Fibroblast of gingiva (primary cell): Measurements from ENCODE around the gene FGD5.
A peak's percentile ranks its signal among the peaks of the same experiment; 100 is the strongest.

Experiments
- DNase-seq: peaks from one replicate; pipeline ENCODE4 v3.0.0-alpha.2; 2011; ENCODE audit warnings: low read depth

Gene FGD5, protein sequence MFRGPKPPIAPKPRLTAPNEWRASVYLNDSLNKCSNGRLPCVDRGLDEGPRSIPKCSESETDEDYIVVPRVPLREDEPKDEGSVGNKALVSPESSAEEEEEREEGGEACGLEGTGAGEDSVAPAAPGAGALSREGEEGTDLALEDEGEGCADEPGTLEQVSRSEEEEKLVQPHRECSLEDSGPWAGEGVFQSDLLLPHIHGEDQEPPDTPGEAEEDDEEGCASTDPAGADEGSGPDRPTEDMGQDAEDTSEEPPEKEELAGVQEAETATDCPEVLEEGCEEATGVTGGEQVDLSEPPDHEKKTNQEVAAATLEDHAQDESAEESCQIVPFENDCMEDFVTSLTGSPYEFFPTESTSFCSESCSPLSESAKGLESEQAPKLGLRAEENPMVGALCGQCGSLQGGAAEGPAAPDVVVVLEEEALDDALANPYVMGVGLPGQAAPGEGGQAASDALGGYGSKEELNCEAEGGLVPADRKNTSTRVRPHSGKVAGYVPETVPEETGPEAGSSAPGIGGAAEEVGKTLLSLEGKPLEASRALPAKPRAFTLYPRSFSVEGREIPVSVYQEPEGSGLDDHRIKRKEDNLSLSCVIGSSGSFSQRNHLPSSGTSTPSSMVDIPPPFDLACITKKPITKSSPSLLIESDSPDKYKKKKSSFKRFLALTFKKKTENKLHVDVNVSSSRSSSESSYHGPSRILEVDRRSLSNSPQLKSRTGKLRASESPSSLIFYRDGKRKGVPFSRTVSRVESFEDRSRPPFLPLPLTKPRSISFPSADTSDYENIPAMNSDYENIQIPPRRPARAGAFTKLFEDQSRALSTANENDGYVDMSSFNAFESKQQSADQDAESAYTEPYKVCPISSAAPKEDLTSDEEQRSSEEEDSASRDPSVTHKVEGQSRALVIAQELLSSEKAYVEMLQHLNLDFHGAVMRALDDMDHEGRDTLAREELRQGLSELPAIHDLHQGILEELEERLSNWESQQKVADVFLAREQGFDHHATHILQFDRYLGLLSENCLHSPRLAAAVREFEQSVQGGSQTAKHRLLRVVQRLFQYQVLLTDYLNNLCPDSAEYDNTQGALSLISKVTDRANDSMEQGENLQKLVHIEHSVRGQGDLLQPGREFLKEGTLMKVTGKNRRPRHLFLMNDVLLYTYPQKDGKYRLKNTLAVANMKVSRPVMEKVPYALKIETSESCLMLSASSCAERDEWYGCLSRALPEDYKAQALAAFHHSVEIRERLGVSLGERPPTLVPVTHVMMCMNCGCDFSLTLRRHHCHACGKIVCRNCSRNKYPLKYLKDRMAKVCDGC (N-terminal part only)

DNA sequence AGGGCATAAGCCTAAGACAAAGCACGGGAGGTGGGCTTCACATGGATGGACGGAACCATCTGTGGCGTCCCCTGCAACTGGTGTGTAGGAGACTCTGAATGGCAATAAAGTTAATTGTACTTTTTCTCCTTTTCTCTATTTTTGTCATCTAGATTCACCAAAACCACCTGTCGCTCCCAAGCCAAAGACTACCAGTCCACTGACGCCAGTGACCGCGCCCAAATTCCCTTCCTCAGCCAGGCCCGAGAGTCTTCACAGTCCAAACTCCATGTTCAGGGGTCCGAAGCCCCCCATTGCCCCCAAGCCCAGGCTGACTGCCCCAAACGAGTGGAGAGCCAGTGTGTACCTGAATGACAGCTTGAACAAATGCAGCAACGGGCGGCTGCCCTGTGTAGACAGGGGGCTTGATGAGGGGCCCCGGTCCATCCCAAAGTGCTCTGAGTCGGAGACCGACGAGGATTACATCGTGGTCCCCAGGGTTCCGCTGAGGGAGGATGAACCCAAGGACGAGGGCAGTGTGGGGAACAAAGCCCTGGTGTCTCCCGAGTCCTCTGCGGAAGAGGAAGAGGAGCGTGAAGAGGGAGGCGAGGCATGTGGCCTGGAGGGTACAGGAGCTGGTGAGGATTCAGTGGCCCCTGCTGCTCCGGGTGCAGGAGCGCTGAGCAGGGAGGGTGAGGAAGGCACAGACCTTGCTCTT is at the start of gene FGD5:
Gene FGD5, plus strand, starts transcription at position 159 of the 697 bp plus-strand sequence. Its CDS starts 110 bp downstream, at position 269.
- DNase-seq, result no peak

DNA sequence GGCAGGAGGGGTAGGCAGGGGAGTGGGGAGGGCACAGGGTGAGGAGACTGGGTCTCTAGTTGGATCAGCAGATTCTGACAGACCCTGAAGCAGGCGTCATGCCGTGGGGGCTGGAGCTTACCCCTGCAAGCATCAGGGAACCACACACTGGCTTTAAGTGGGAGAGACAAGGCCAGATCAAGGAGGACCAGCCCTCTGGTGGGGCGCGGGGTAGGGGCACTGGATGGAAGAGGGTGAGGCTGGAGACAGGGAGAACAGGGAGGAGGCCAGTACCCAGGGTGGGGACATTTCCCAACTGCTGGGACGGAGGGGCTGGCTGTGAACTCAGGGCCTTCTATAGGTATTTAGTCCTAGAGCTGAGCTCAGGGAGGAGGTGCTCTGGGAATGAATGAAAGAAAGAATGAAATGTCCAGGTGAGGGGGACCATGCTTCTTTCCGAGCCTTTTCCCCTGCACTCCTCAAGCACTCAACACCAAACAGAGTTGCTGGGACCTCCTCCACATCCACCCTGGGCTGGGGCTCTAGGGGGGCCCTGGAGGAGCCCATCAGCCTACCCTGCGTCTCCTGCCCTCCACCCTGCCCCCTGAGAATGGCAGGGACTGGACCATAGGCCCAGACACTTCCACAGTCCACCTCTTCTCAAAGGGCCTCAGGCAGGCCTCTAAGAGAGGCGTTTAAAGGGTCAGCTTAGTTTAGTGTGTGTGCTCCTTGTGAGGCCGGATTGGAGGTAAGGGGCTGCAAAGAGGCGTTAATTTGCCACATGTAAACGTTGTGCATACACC is 49.0 kb upstream of the FGD5 start:
- DNase-seq, result no peak

DNA sequence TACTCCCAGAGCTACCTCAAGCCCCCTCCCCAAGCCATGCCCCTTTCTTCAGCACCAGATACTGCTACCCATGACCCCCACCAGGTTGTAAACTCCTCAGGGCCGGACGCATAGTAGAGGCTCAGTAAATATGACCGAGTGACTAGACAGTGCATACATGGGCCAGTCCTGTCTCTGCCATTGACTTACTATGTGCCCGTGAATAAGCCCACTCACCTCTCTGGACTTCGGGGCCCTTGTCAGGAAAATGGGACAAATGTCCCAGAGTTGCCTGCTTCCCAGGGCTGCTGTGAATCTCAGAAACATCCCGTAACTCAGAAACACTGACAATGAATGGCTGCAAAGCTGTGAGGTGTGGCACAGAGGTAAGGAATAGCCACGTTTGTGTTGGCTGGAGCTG is 48.2 kb upstream of the FGD5 start:
- DNase-seq, result no peak

DNA sequence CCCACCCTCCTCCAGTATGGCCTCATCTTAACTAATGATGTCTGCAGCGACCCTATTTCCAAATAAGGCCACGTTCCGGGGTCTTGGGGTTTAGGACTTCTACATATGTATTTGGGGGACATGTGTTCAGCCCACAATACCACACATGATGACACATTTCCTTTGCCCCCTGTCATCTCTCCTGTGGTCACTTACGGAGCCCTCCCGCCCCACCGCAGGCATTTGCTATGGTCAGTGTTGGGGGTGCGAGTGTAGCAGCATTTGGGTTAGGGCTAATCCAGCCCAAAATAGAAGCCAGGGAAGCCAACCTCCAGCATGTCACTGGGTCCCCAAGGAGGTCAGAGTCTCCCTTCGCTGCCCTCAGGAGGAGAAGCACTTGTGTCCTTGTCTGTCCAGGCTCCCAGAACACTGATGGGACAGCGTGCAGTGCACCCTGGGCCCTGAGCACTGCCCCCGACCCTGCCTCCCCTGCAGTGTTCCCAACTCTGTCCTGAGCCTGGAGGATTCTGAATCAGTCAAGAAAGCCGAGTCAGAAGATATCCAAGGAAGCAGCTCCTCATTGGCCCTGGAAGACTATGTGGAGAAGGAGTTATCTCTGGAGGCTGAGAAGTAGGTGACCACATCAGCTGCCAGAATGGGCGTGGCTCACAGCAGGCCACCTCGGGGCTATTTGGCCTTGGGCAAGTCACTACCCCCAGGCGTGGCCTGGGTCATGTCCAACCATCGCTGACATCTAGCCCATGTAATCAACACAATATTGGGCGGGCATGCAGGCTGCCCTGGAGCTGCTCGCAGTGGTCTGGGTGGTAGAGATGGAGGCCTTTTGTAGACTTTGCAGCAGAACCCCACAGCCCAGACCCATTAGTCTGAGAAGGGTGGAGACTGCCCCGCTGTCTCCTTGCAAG is 46.9 kb upstream of the FGD5 start:
- DNase-seq, result no peak

DNA sequence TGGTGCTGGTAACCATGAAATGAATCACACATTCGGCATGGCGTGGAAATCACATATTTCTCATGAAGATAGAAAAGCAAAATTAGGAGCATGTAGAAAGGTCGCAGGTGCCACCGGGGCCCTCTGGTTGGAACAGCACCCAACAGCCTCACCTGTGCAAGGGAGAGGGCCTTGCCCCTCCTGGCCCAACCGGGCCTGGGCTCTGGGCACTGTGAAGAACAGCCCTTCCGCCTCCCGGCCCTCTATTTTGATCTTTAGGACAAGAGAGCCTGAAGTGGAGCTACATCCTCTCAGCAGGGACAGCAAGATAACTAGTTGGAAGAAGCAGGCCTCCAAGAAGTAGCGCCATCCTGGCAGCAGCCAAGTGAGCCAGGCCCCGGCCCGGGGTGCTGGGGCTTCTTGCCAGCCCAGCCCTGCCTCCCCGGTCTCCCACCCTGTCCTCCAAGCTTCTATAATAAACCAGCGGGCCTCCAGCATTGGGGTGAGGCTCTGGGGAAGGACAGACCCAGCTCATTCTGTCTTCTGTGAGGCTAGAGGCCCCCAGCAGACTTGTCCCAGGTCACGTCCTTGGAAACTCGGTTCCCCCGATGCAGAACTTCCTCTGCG is 46.1 kb upstream of the FGD5 start:
- no peak for DNase-seq

DNA sequence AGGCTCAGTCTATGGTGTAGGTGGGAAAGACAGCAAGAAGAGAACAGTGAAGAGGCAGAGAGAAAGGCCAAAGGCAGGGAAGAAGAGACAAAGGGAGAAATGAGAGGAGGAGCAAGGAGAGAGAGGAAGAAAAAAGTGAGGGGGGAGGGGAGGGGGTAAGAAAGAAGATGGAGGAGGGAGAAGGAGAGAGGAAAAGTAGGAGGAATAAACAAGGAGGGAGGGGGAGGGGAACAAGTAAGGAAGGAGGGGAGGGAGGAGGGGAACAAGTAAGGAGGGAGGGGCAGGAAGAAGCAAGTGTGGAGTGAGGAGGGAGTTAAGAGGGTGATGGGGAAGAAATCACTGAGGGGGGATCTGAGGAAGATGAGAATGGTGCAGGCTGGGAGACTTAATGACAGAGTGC is 45.5 kb upstream of the FGD5 start:
- DNase-seq, result no peak

DNA sequence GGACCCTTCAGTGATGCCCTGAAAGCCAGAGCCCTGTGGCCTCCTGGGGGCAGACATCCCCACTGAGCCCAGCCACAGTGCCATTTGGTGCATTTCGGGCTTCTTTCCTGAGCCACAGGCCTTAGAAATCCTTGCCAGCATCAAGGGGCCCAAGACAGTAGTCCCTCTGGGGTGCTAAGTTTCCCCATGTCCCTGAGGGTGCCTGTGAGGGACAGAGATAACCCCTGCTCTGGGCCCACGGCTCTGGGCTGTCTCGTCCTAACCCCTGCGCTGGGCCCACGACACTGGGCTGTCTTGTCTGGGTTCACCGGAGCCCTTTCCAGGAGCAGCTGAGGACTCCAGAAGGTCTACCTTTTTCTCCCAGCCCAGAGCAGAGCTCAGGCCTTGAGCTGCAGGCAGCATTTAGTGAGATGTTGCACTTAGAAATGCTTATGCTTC is 45.1 kb upstream of the FGD5 start:
- DNase-seq, result no peak

DNA sequence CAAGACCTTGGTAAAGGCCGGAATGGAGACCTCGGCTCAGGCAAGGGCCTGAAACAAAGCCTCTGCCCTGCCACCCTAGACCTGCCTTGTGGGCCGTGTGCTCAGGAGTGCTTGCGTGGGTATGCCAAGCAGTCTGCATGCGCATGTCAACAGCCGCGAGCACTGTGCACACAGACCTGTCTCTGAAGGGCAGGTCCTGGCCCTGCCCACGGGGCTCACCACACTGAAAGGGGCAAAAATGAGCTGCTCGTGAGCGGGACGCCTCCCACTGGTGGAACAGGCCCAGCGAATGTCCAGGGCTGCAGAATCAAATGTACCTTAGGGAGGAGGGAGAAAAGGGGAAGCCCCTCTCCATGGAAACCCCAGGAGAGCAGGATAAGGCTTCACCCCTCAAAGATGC is 44.3 kb upstream of the FGD5 start:
- no peak for DNase-seq

DNA sequence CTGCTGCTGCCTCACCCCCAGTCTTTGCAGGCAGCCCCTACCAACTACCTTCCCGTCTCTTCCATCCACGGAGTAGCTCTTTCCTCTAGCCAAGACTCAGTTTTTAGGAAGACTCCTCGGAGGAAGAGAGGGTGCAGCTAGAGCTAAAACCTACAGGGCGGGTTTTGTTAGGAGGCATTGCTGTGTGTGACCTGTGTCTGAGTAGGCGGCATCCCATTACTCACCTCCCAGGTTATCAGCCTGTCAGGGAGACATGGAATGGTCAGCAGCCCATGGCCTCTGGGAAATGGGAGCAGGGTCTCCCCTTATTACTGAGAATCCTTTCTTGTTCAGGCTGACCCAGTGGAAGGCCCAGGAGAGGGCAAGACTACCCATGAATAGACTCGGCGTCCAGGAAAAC is 43.8 kb upstream of the FGD5 start:
- DNase-seq, result no peak

DNA sequence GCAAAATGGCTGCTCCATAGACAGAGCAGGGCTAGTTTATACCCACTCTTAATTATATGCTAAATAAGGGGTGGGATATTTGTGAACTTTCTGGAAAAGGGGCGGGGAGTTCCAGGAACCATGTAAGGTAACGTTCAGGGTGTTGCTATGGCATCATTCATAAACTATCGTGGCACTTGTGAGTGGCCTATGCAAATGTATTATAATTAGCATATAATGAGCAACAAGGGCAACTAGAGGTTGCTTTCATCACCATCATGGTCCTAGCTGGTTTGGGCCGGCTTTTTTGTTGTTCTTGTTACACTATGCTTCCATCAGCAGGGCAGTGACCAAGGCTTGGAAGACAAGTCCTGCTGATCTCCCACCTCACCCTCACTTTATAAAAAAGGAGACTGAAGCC is 43.2 kb upstream of the FGD5 start:
- DNase-seq, result no peak

DNA sequence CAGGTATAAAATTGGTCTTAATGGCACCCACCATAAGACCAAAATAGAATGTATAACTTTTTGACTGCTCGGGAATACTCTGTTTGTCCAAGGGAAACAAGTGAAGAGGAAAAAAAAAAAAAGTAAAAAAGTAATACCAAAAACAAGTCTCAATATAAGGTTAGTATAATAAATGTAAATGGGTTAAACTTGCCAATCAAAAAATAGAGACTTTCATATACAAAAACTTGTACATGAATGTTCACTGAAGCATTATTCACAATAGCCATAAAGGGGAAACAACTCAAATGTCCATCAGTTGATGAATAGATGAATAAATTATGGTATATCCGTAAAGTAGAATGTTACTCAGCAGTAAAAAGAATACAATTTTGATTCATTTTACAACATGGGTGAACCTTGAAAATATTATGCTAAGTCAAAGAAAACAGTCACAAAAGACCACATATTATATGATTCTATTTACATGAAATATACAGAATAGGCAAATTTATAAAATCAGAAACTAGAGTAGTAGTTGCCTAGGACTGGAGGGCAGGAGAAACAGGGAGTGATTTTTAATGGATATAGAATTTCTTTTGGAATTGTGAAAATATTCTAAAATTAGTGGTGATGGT is 39.6 kb upstream of the FGD5 start:
- DNase-seq, result no peak

DNA sequence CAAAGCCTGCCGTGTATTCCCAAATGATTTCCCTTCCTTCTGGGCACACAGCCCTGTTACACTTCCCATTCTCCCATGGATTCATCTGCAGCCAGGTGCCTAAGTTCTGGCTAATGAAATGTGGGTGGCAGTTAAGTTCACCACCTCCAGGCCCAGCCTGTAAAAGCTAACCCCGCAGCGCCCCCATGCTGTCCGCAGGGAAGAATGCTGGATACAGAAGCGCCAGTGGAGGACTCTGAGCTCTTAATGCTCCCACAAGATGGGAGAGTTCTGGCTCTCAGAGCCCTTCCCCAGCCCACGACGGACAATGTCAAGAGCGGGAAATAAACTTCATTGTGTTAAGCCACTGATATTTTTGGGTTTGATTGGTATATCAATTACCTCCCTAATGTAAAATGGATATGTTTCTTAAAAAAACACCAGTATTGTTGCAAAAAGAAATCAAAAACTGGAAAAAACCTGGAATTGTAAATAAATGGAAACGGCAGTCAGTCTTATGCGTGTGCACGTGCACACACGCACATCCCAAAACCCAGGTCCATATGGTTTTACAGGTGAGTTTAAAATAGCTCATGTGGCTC is 37.7 kb upstream of the FGD5 start:
- peak; percentile 18 for DNase-seq

DNA sequence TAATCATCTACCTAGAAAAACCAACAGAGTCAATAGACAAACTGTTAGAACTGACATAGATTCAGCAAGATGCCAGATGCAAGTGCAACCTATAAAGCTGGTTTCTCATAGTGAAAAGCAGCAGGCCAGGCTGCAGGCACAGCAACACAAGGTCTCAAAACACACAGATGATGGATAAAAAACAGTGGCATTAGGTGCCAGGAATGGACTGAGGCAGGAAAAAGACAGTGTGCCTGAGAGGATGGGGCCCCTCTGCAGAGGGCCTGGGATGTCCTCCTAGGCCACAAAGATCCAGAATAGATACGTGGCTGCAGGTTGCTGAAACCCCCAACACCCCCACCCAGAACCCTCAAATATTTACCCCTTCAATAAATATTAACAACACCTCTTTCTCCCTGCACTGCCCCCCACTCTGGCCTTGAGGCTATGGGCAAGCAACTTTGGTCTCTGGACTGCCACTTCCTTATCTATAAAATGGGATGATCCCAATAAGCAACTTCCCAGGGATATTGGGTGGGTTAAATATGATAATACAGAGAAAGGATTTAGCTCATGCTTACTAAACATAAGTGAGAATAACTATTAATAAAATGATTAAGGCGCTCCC is 35.2 kb upstream of the FGD5 start:
- no peak for DNase-seq

DNA sequence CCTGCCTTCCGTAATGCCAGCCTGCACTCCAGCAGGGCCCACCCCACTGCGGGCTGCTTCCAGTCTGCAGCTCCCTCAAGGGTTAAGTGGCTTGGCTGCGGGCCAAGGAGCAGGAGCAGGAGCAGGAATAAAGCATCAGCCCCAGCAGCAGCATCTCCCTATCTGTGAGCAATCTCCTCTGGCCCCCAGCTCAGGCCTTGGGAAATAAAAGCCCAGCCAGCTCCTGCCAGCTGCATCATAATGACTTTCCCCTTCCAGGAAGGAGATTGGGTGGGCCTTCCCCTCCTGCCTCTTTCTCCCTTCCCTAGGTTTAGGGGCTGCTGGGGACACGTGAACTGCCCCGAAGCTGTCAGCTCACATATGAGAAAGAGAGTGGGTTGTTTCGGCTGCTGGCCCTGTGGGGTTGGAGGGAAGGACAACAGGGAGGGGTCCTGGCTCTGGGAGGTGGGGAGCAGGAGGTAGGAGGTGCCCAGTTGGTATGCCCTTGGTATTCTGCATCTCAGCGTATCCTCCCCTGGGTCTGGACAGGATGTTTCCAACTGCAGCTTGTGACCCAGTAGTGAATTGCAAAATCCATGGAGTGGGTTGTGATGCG is 34.6 kb upstream of the FGD5 start:
- DNase-seq, result no peak

DNA sequence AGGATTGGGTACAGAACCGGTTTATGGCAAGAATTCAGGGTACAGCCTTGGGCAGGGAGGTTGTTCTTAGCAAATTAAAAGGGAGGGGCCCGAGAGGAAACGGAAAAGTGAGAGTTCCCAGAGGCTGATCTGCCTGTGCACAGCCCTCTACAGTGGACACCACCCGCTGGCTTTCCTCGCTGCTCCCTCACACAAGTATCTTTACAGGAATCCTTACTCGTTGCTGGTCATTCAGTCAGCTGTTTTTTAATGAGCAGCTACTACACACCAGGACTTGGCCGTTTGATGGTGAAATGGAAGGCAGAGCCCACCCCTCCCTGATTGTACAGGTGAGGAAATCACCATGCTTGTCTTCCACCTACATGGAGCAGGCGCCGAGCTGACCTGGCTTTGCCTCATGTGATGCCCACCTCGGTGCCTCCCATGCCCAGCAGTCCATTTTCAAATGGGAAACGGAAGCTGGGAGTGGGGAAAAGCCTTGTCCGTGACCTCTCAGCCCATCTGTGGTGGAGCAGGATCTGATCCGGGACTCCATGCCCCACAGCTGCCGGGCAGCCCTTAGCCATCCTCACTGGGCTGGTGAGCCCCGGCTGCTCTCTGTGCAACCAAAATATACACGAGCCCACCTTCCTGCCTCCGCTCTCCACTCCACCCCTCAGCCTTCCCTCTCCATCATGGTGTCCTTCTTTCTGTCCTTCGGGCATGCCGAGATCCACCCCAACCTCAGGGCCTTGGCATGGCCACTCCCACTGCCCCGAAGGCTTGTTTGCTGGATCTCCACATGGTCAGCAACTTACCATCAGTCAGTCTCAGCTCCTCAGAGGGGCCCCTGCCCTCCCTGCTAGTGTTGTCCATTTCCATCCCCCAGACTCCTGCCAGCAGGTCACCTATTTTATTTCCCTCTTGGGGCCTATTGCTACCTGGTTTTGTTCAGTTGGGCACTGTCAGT is 33.3 kb upstream of the FGD5 start:
- DNase-seq, result no peak

DNA sequence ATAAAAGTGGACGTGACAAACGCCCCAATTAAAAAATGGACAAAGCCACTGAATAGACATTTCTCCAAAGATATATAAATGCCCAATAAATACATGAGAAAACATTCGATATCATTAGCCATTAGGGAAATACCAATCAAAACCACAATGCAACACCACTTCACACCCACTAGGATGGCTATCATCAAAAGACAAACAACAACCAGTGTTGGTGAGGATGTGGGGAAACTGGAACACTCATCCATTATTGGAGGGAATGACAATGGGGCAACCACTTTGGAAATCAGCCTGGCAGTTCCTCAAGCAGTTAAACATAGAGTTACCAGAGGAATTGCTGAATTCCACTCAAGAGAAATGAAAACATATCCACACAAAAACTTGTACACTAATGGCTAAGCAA is 32.4 kb upstream of the FGD5 start:
- DNase-seq, result no peak

DNA sequence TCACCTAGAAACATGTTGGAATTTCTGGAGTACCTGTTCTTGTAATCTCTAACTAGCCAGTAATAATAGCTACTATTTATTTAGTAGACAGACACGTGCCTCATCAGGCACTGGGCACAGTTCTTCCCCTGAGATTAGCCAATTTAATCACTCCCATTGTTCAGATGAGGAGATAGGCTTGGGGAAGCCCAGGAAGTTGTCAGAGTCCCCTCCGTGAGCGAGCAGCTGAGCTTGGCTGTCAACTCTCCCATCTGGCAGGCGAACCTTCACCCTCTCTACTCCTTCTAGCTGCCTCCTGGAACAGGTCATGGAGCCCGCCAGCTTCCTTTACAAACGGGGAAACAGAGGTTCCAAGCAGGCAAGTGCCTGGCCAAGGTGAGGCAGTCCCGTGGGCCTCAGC is 31.1 kb upstream of the FGD5 start:
- DNase-seq, result no peak
